Neural cell (in vitro differentiated cells): ENCODE results near the gene PRELID3B. TPM values are rescaled to one million over a fixed set of nuclear protein-coding genes. Genes with fewer than 3 reads are reported as not detected.
"Not testable (repeated sequence)": the region's sequence is repeated elsewhere in the genome, so short reads cannot be mapped to it uniquely, and the experiment has no call there.

Experiments
- H2AFZ ChIP-seq: fragments of 200-600, 300-800 bp; sonication (generic), shearing (Covaris generic); 2 replicates; pipeline ENCODE4 v1.6.0; 2014; ENCODE audit warnings: low read depth, mild to moderate bottlenecking, antibody characterized with exemption, low read length, moderate library complexity
- H3F3A ChIP-seq: fragments of 200-600 bp; shearing (Covaris generic); 2 replicates; pipeline ENCODE4 v1.6.1; 2016; ENCODE audit warnings: mild to moderate bottlenecking, moderate library complexity, mixed read lengths, antibody characterized with exemption, low read length; ENCODE audit not compliant: insufficient read depth, poor library complexity, severe bottlenecking
- H3K27ac ChIP-seq: fragments of 200-600, 300-800 bp; sonication (generic), shearing (Covaris generic); 2 replicates; pipeline ENCODE4 v1.5.1; 2014; ENCODE audit warnings: mild to moderate bottlenecking, low read length, moderate library complexity
- H3K27me3 ChIP-seq: fragments of 300-800, 200-600 bp; sonication (generic), shearing (Covaris generic); 2 replicates; pipeline ENCODE4 v1.6.0; 2014; ENCODE audit warnings: mild to moderate bottlenecking, low read depth, low read length, moderate library complexity; ENCODE audit not compliant: insufficient read depth
- H3K36me3 ChIP-seq: fragments of 300-800, 200-600 bp; sonication (generic), shearing (Covaris generic); 2 replicates; pipeline ENCODE4 v1.5.1; 2014; ENCODE audit warnings: mild to moderate bottlenecking, antibody characterized with exemption, low read length, moderate library complexity; ENCODE audit not compliant: insufficient read depth
- H3K4me2 ChIP-seq: fragments of 300-800, 200-600 bp; sonication (generic), shearing (Covaris generic); 2 replicates; pipeline ENCODE4 v1.6.0; 2014; ENCODE audit warnings: mild to moderate bottlenecking, low read length
- H3K4me3 ChIP-seq: fragments of 300-800, 200-600 bp; sonication (generic), shearing (Covaris generic); 2 replicates; pipeline ENCODE4 v1.5.1; 2014; ENCODE audit warnings: mild to moderate bottlenecking, low read length, moderate library complexity
- H3K79me2 ChIP-seq: fragments of 200-600 bp; shearing (Covaris generic); replicated peaks from 2 replicates; pipeline ENCODE4 v1.6.0; 2014; ENCODE audit warnings: mild to moderate bottlenecking, low read length, moderate library complexity; ENCODE audit not compliant: insufficient read depth
- H3K9ac ChIP-seq: fragments of 300-800, 200-600 bp; sonication (generic), shearing (Covaris generic); 2 replicates; pipeline ENCODE4 v1.6.1; 2016; ENCODE audit warnings: mild to moderate bottlenecking, low read length, mixed read lengths
- H3K9me2 ChIP-seq: fragments of 200-600 bp; shearing (Covaris generic); 2 replicates; pipeline ENCODE4 v1.6.1; 2016; ENCODE audit warnings: mild to moderate bottlenecking, low read length, mixed read lengths; ENCODE audit not compliant: insufficient read depth
- H3K9me3 ChIP-seq: fragments of 200-600, 300-800 bp; sonication (generic), shearing (Covaris generic); 2 replicates; pipeline ENCODE4 v1.6.1; 2016; ENCODE audit warnings: mild to moderate bottlenecking, mixed run types, low read length, moderate library complexity, mixed read lengths
- H4K20me1 ChIP-seq: fragments of 200-600 bp; shearing (Covaris generic); 2 replicates; pipeline ENCODE4 v1.6.1; 2016; ENCODE audit warnings: mild to moderate bottlenecking, mixed run types; ENCODE audit not compliant: insufficient read depth
- EP300 ChIP-seq: fragments of 450-650 bp; conservative IDR thresholded peaks from 2 replicates; pipeline ENCODE4 v1.6.1; 2014; ENCODE audit warnings: antibody characterized with exemption, mild to moderate bottlenecking, moderate library complexity; ENCODE audit not compliant: poor library complexity, severe bottlenecking
- MXI1 ChIP-seq: fragments of 450-650 bp; conservative IDR thresholded peaks from 2 replicates; pipeline ENCODE4 v1.6.1; 2014; ENCODE audit warnings: antibody characterized with exemption, mild to moderate bottlenecking; ENCODE audit not compliant: poor library complexity, severe bottlenecking
- POLR2AphosphoS5 ChIP-seq: IDR thresholded peaks from 2 replicates; pipeline ENCODE4 v1.6.1; 2012
- RAD21 ChIP-seq: fragments of 450-650 bp; conservative IDR thresholded peaks from 2 replicates; pipeline ENCODE4 v1.6.1; 2014; ENCODE audit warnings: antibody characterized with exemption, mild to moderate bottlenecking, moderate library complexity
- REST ChIP-seq: IDR thresholded peaks from 2 replicates; pipeline ENCODE4 v1.6.1; 2012; ENCODE audit warnings: borderline replicate concordance
- TAF1 ChIP-seq: IDR thresholded peaks from 2 replicates; pipeline ENCODE4 v1.6.1; 2012; ENCODE audit warnings: low read depth
- polyA plus RNA-seq: library from polyadenylated mRNA; depleted of rRNA; stranded (reverse); fragments of >200 nt; gene quantifications from 2 replicates; pipeline ENCODE4 v1.2.3, GENCODE V29; 2014
- TF ChIP-seq, protein P1 (sequence below): fragments of 450-650 bp; IDR thresholded peaks from 2 replicates; pipeline ENCODE4 v1.5.1; 2014; ENCODE audit warnings: antibody characterized with exemption, mild to moderate bottlenecking, moderate library complexity; ENCODE audit not compliant: poor library complexity, severe bottlenecking

PRELID3B gene
- polyA plus RNA-seq, 1 donor from 2014 or later, result 50.5 TPM

DNA sequence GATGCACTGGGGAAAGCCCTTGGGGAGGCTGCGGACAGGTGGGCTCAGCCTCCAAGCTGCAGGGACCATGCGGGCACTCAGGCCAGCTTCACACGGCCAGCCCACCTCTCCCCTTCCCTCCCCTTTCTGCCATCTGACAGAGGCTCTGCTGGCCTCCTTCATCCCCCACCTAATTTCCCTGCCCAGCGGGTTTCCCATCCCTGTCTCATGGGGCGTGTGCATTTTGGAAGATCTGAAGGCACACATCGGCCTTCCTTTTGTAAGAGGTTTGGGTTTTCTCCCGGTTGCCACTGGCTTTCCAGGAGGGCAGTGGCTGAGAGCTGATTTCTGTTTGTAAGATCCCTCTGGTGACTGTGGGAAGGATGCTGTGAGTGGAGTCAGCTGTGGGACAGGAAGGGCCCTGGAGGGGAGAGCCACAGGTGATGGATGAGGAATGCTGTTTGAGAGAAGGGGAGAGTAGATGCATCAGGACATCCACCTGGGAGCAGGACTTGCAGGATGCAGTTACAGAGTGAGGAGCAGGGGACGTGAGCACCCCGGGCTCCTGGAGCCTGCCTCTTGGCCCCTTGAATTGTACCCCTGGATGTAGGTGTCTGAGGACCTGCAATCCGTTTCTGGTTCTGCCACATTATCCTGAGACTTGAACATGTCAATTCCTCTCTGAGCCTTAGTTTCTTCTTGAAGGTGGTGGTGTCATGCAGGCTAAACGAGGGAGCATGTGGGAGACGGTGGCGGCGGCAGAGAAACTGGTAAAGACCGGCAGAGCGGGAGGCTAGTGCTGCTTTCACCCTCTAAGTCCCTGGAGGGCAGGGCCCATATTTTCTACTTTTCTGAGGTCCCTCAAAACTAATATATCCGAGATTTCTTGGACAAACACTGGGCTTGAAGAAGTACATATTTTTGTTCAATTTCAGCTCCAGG, 29.3 kb downstream of the PRELID3B start:
- no peak overlapping the region for H3K27ac ChIP-seq
- no peaks in the 10 kb centered on the region for H3K9me2 ChIP-seq
- H2AFZ ChIP-seq, result no peak overlapping the region
- H3K9me3 ChIP-seq, result no peaks in the 10 kb centered on the region
- TF ChIP-seq TAF1 (no peak), EP300 (no peak), MXI1 (no peak)
- H3F3A ChIP-seq, result no peaks in the 10 kb centered on the region
- H3K4me2 ChIP-seq, result no peak overlapping the region
- no peaks in the 10 kb centered on the region for H3K79me2 ChIP-seq
- H3K4me3 ChIP-seq, result no peak overlapping the region
- H3K36me3 ChIP-seq, result no peaks in the 10 kb centered on the region
- H4K20me1 ChIP-seq, result no peaks in the 10 kb centered on the region
- H3K9ac ChIP-seq, result no peak overlapping the region
- H3K27me3 ChIP-seq, result no peaks in the 10 kb centered on the region

- H3K9ac ChIP-seq, result not testable (repeated sequence)
These were observed 30.8 kb downstream of the PRELID3B start for GRCh38 chr20:59011874-59012157.

DNA sequence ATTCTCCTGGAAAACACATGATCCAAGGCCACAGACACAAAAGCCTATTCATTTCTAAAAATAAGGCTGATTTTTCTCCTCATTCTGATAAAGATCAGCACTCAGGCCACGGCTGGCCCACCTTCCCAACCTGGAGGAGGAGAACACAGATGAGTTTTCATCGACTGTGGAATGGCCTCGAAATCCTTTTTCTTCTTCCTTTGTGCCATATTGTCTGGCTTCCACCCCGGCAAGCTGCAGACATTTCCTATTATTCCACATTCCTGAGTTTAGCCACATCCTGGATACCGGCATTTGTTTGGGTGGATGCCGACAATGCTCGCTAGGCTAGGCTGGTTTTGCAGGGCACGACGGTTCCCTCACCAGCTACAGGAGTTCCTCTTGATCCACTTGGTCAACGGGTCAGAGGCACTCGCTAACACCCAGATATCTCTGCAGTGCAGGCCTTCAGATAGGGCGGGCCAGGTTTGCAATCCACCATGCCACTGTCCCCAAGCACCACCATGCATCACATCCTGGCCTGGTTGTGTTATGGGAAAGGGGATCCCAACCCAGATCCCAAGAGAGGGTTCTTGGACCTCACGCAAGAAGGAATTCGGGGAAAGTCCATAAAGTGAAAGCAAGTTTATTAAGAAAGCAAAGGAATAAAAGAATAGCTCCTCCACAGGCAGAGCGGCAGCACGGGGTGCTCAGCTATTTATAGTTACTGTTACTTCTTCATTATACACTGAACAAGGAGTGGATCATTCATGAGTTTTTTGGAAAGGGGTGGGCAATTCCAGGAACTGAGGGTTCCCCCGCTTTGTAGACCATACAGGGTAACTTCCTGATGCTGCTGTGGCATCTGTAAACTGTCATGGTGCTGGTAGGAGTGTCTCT, 31.4 kb downstream of the PRELID3B start:
- H3K27ac ChIP-seq, result no peak overlapping the region
- no peak overlapping the region for H3K4me3 ChIP-seq
- no peaks in the 10 kb centered on the region for H3K79me2 ChIP-seq
- H2AFZ ChIP-seq, result no peak overlapping the region
- H3K9me2 ChIP-seq, result no peaks in the 10 kb centered on the region
- no peak overlapping the region for H3K9ac ChIP-seq
- peaks cover 6% of the 10 kb centered on the region for H3K27me3 ChIP-seq
- no peaks in the 10 kb centered on the region for H3F3A ChIP-seq
- H3K9me3 ChIP-seq, result no peaks in the 10 kb centered on the region
- no peak overlapping the region for H3K4me2 ChIP-seq
- H4K20me1 ChIP-seq, result no peaks in the 10 kb centered on the region
- TF ChIP-seq REST (no peak), MXI1 (no peak), POLR2AphosphoS5 (no peak), RAD21 (no peak), TAF1 (no peak)
- TF ChIP-seq, protein P1, sequence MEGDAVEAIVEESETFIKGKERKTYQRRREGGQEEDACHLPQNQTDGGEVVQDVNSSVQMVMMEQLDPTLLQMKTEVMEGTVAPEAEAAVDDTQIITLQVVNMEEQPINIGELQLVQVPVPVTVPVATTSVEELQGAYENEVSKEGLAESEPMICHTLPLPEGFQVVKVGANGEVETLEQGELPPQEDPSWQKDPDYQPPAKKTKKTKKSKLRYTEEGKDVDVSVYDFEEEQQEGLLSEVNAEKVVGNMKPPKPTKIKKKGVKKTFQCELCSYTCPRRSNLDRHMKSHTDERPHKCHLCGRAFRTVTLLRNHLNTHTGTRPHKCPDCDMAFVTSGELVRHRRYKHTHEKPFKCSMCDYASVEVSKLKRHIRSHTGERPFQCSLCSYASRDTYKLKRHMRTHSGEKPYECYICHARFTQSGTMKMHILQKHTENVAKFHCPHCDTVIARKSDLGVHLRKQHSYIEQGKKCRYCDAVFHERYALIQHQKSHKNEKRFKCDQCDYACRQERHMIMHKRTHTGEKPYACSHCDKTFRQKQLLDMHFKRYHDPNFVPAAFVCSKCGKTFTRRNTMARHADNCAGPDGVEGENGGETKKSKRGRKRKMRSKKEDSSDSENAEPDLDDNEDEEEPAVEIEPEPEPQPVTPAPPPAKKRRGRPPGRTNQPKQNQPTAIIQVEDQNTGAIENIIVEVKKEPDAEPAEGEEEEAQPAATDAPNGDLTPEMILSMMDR, result no peak
- H3K36me3 ChIP-seq, result no peaks in the 10 kb centered on the region

More at GRCh38 chr20:59011874-59012157, 30.8 kb downstream of the PRELID3B start:
- H3K79me2 ChIP-seq, H3K9me2 ChIP-seq, H3K4me3 ChIP-seq, H3F3A ChIP-seq, H3K27me3 ChIP-seq, H3K27ac ChIP-seq, H4K20me1 ChIP-seq, H3K36me3 ChIP-seq, H2AFZ ChIP-seq, H3K4me2 ChIP-seq, H3K9me3 ChIP-seq: not testable (repeated sequence)
